ENCODE data around the gene NT5DC3.

The NT5DC3 gene

DNA sequence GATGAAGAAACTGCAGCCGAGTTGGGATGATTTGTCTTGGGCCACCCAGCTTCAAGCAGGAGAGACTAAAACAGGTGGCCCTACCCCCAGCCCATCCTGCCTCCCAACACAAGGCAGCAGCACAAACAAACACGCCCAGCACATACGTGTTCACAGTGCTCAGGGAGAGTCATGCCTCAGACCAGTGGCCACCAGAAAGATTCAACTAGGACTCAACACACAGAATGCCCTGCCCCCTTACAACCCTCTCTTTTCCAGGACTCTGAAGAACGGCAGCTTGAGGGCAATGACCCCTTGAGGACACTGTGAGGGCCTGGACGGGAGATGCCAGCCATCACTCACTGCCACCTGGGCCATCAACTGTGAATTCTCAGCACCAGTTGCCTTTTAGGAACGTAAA lies 75.0 kb downstream of the NT5DC3 start:
- no peak overlapping the region for H3K9ac ChIP-seq (ENCODE audit: low read length)
- H3K79me2 ChIP-seq (ENCODE audit: insufficient read depth, low read length) = no peaks in the 10 kb centered on the region
- no peaks in the 10 kb centered on the region for H3K4me1 ChIP-seq (ENCODE audit: insufficient read depth, low read length, severe bottlenecking)
- H3K27me3 ChIP-seq (ENCODE audit: insufficient read depth, low read length) = no peaks in the 10 kb centered on the region
- H4K20me1 ChIP-seq (ENCODE audit: insufficient read depth, low read length) = no peaks in the 10 kb centered on the region
- H2AFZ ChIP-seq (ENCODE audit: low read length) = no peak overlapping the region
- H3K4me2 ChIP-seq (ENCODE audit: low read length) = no peak overlapping the region
- no peak overlapping the region for H3K27ac ChIP-seq (ENCODE audit: low read depth, low read length, poor library complexity, severe bottlenecking)
- H3F3A ChIP-seq (ENCODE audit: insufficient read depth, low read length) = no peaks in the 10 kb centered on the region
- H3K9me2 ChIP-seq (ENCODE audit: low read depth, low read length) = no peaks in the 10 kb centered on the region
- TF ChIP-seq EZH2 (IDR thresholded peaks at IDR 0.05; ENCODE audit: borderline replicate concordance, low read length) = no peak
- TF ChIP-seq, protein P1, sequence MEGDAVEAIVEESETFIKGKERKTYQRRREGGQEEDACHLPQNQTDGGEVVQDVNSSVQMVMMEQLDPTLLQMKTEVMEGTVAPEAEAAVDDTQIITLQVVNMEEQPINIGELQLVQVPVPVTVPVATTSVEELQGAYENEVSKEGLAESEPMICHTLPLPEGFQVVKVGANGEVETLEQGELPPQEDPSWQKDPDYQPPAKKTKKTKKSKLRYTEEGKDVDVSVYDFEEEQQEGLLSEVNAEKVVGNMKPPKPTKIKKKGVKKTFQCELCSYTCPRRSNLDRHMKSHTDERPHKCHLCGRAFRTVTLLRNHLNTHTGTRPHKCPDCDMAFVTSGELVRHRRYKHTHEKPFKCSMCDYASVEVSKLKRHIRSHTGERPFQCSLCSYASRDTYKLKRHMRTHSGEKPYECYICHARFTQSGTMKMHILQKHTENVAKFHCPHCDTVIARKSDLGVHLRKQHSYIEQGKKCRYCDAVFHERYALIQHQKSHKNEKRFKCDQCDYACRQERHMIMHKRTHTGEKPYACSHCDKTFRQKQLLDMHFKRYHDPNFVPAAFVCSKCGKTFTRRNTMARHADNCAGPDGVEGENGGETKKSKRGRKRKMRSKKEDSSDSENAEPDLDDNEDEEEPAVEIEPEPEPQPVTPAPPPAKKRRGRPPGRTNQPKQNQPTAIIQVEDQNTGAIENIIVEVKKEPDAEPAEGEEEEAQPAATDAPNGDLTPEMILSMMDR (IDR thresholded peaks at IDR 0.05; ENCODE audit: low read length) = no peak
- H3K9me3 ChIP-seq (ENCODE audit: low read length) = no peaks in the 10 kb centered on the region
- H3K4me3 ChIP-seq (ENCODE audit: low read depth, low read length, poor library complexity, severe bottlenecking) = no peak overlapping the region
- no peaks in the 10 kb centered on the region for H3K36me3 ChIP-seq (ENCODE audit: insufficient read depth, low read length)

DNA sequence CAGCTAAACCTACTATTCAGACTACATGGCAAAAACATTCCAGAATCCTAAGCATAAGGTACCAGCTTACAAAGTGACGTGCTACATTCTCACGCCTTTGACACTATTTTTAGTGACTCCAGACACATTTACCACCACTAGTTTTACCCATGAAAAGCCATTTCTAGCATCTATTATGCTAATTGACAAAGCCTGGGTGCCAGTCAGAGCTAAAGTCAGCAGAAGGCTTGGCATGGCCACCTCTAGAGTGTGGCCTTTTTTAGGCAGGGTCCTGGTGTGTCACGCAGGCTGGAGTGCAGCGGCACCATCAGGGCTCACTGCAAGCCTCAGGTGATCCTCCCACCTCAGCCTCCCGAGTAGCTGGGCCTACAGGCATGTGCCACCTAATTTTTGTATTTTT lies 75.7 kb downstream of the NT5DC3 start:
- H3K27ac ChIP-seq (ENCODE audit: low read depth, low read length, poor library complexity, severe bottlenecking) = no peak overlapping the region
- no peaks in the 10 kb centered on the region for H4K20me1 ChIP-seq (ENCODE audit: insufficient read depth, low read length)
- TF ChIP-seq, protein P1 (IDR thresholded peaks at IDR 0.05; ENCODE audit: low read length) = no peak
- TF ChIP-seq EZH2 (IDR thresholded peaks at IDR 0.05; ENCODE audit: borderline replicate concordance, low read length) = no peak
- H3K27me3 ChIP-seq (ENCODE audit: insufficient read depth, low read length) = no peaks in the 10 kb centered on the region
- H3K4me2 ChIP-seq (ENCODE audit: low read length) = no peak overlapping the region
- H2AFZ ChIP-seq (ENCODE audit: low read length) = no peak overlapping the region
- H3K4me3 ChIP-seq (ENCODE audit: low read depth, low read length, poor library complexity, severe bottlenecking) = no peak overlapping the region
- no peaks in the 10 kb centered on the region for H3K9me2 ChIP-seq (ENCODE audit: low read depth, low read length)
- H3K4me1 ChIP-seq (ENCODE audit: insufficient read depth, low read length, severe bottlenecking) = no peaks in the 10 kb centered on the region
- H3F3A ChIP-seq (ENCODE audit: insufficient read depth, low read length) = no peaks in the 10 kb centered on the region
- no peak overlapping the region for H3K9ac ChIP-seq (ENCODE audit: low read length)
- H3K9me3 ChIP-seq (ENCODE audit: low read length) = no peaks in the 10 kb centered on the region
- no peaks in the 10 kb centered on the region for H3K79me2 ChIP-seq (ENCODE audit: insufficient read depth, low read length)
- no peaks in the 10 kb centered on the region for H3K36me3 ChIP-seq (ENCODE audit: insufficient read depth, low read length)

DNA sequence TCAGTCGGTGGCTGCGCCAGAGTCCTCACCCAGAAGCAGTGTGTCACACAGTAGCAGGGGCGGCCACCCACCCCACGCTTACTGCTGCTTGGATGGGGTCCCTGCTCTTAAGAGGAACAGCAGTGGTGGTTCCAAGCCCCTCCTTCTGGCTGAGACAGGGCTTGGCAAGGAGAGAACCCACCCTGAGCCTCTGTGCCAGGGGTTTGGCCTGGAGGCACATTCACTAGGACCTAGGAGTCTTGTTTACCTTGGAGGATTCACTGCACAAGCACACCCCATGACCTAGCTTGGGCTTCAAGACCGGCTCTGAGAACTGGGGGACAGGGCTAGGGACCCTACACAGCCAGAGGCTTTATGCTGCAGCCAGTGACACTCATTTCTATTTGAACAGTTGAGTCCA lies 78.6 kb downstream of the NT5DC3 start:
- H3K36me3 ChIP-seq (ENCODE audit: insufficient read depth, low read length) = no peaks in the 10 kb centered on the region
- no peak overlapping the region for H3K27ac ChIP-seq (ENCODE audit: low read depth, low read length, poor library complexity, severe bottlenecking)
- TF ChIP-seq, protein P1 (IDR thresholded peaks at IDR 0.05; ENCODE audit: low read length) = no peak
- no peak for TF ChIP-seq EZH2 (IDR thresholded peaks at IDR 0.05; ENCODE audit: borderline replicate concordance, low read length)
- no peak overlapping the region for H3K4me3 ChIP-seq (ENCODE audit: low read depth, low read length, poor library complexity, severe bottlenecking)
- H3K79me2 ChIP-seq (ENCODE audit: insufficient read depth, low read length) = no peaks in the 10 kb centered on the region
- H3K9ac ChIP-seq (ENCODE audit: low read length) = no peak overlapping the region
- no peaks in the 10 kb centered on the region for H3K27me3 ChIP-seq (ENCODE audit: insufficient read depth, low read length)
- H3F3A ChIP-seq (ENCODE audit: insufficient read depth, low read length) = no peaks in the 10 kb centered on the region
- no peaks in the 10 kb centered on the region for H4K20me1 ChIP-seq (ENCODE audit: insufficient read depth, low read length)
- no peak overlapping the region for H2AFZ ChIP-seq (ENCODE audit: low read length)
- H3K4me1 ChIP-seq (ENCODE audit: insufficient read depth, low read length, severe bottlenecking) = no peaks in the 10 kb centered on the region
- no peaks in the 10 kb centered on the region for H3K9me3 ChIP-seq (ENCODE audit: low read length)
- H3K9me2 ChIP-seq (ENCODE audit: low read depth, low read length) = no peaks in the 10 kb centered on the region
- H3K4me2 ChIP-seq (ENCODE audit: low read length) = no peak overlapping the region

Measured in OCI-LY1 (cell line).